Neural cell (in vitro differentiated cells): Measurements from ENCODE around the gene UBAC2. TPM values are rescaled to one million over a fixed set of nuclear protein-coding genes. Genes with fewer than 3 reads are reported as not detected.

Experiments
- H2AFZ ChIP-seq: fragments of 200-600, 300-800 bp; sonication (generic), shearing (Covaris generic); 2 replicates; pipeline ENCODE4 v1.6.0; 2014; ENCODE audit warnings: low read depth, mild to moderate bottlenecking, antibody characterized with exemption, low read length, moderate library complexity
- H3F3A ChIP-seq: fragments of 200-600 bp; shearing (Covaris generic); 2 replicates; pipeline ENCODE4 v1.6.1; 2016; ENCODE audit warnings: mild to moderate bottlenecking, moderate library complexity, mixed read lengths, antibody characterized with exemption, low read length; ENCODE audit not compliant: insufficient read depth, poor library complexity, severe bottlenecking
- H3K27ac ChIP-seq: fragments of 200-600, 300-800 bp; sonication (generic), shearing (Covaris generic); 2 replicates; pipeline ENCODE4 v1.5.1; 2014; ENCODE audit warnings: mild to moderate bottlenecking, low read length, moderate library complexity
- H3K27me3 ChIP-seq: fragments of 300-800, 200-600 bp; sonication (generic), shearing (Covaris generic); 2 replicates; pipeline ENCODE4 v1.6.0; 2014; ENCODE audit warnings: mild to moderate bottlenecking, low read depth, low read length, moderate library complexity; ENCODE audit not compliant: insufficient read depth
- H3K36me3 ChIP-seq: fragments of 300-800, 200-600 bp; sonication (generic), shearing (Covaris generic); 2 replicates; pipeline ENCODE4 v1.5.1; 2014; ENCODE audit warnings: mild to moderate bottlenecking, antibody characterized with exemption, low read length, moderate library complexity; ENCODE audit not compliant: insufficient read depth
- H3K4me2 ChIP-seq: fragments of 300-800, 200-600 bp; sonication (generic), shearing (Covaris generic); 2 replicates; pipeline ENCODE4 v1.6.0; 2014; ENCODE audit warnings: mild to moderate bottlenecking, low read length
- H3K4me3 ChIP-seq: fragments of 300-800, 200-600 bp; sonication (generic), shearing (Covaris generic); 2 replicates; pipeline ENCODE4 v1.5.1; 2014; ENCODE audit warnings: mild to moderate bottlenecking, low read length, moderate library complexity
- H3K79me2 ChIP-seq: fragments of 200-600 bp; shearing (Covaris generic); replicated peaks from 2 replicates; pipeline ENCODE4 v1.6.0; 2014; ENCODE audit warnings: mild to moderate bottlenecking, low read length, moderate library complexity; ENCODE audit not compliant: insufficient read depth
- H3K9ac ChIP-seq: fragments of 300-800, 200-600 bp; sonication (generic), shearing (Covaris generic); 2 replicates; pipeline ENCODE4 v1.6.1; 2016; ENCODE audit warnings: mild to moderate bottlenecking, low read length, mixed read lengths
- H3K9me2 ChIP-seq: fragments of 200-600 bp; shearing (Covaris generic); 2 replicates; pipeline ENCODE4 v1.6.1; 2016; ENCODE audit warnings: mild to moderate bottlenecking, low read length, mixed read lengths; ENCODE audit not compliant: insufficient read depth
- H3K9me3 ChIP-seq: fragments of 200-600, 300-800 bp; sonication (generic), shearing (Covaris generic); 2 replicates; pipeline ENCODE4 v1.6.1; 2016; ENCODE audit warnings: mild to moderate bottlenecking, mixed run types, low read length, moderate library complexity, mixed read lengths
- H4K20me1 ChIP-seq: fragments of 200-600 bp; shearing (Covaris generic); 2 replicates; pipeline ENCODE4 v1.6.1; 2016; ENCODE audit warnings: mild to moderate bottlenecking, mixed run types; ENCODE audit not compliant: insufficient read depth
- CTCF ChIP-seq: fragments of 450-650 bp; IDR thresholded peaks from 2 replicates; pipeline ENCODE4 v1.5.1; 2014; ENCODE audit warnings: antibody characterized with exemption, mild to moderate bottlenecking, moderate library complexity; ENCODE audit not compliant: poor library complexity, severe bottlenecking
- EP300 ChIP-seq: fragments of 450-650 bp; conservative IDR thresholded peaks from 2 replicates; pipeline ENCODE4 v1.6.1; 2014; ENCODE audit warnings: antibody characterized with exemption, mild to moderate bottlenecking, moderate library complexity; ENCODE audit not compliant: poor library complexity, severe bottlenecking
- EZH2 ChIP-seq: fragments of 200-600, 300-800 bp; shearing (Covaris generic), sonication (generic); IDR thresholded peaks from 2 replicates; pipeline ENCODE4 v1.6.1; 2014; ENCODE audit warnings: antibody characterized with exemption, low read length, borderline replicate concordance, mild to moderate bottlenecking; ENCODE audit not compliant: insufficient read depth, poor library complexity, severe bottlenecking
- MXI1 ChIP-seq: fragments of 450-650 bp; conservative IDR thresholded peaks from 2 replicates; pipeline ENCODE4 v1.6.1; 2014; ENCODE audit warnings: antibody characterized with exemption, mild to moderate bottlenecking; ENCODE audit not compliant: poor library complexity, severe bottlenecking
- POLR2AphosphoS5 ChIP-seq: IDR thresholded peaks from 2 replicates; pipeline ENCODE4 v1.6.1; 2012
- RAD21 ChIP-seq: fragments of 450-650 bp; conservative IDR thresholded peaks from 2 replicates; pipeline ENCODE4 v1.6.1; 2014; ENCODE audit warnings: antibody characterized with exemption, mild to moderate bottlenecking, moderate library complexity
- REST ChIP-seq: IDR thresholded peaks from 2 replicates; pipeline ENCODE4 v1.6.1; 2012; ENCODE audit warnings: borderline replicate concordance
- SMC3 ChIP-seq: fragments of 450-650 bp; conservative IDR thresholded peaks from 2 replicates; pipeline ENCODE4 v1.6.1; 2014; ENCODE audit warnings: antibody characterized with exemption, mild to moderate bottlenecking, moderate library complexity; ENCODE audit not compliant: poor library complexity
- TAF1 ChIP-seq: IDR thresholded peaks from 2 replicates; pipeline ENCODE4 v1.6.1; 2012; ENCODE audit warnings: low read depth
- polyA plus RNA-seq: library from polyadenylated mRNA; depleted of rRNA; stranded (reverse); fragments of >200 nt; gene quantifications from 2 replicates; pipeline ENCODE4 v1.2.3, GENCODE V29; 2014

Gene UBAC2
- polyA plus RNA-seq, 1 donor from 2014 or later = 56.9 TPM

- Histone ChIP-seq H3K27ac (no peak overlapping the region), H3K9ac (no peak overlapping the region), H3K4me3 (no peak overlapping the region), H3F3A (no peaks in the 10 kb centered on the region), H3K27me3 (no peaks in the 10 kb centered on the region), H3K4me2 (no peak overlapping the region), H2AFZ (no peak overlapping the region), H3K9me3 (no peaks in the 10 kb centered on the region), H4K20me1 (no peaks in the 10 kb centered on the region), H3K79me2 (no peaks in the 10 kb centered on the region), H3K36me3 (no peaks in the 10 kb centered on the region), H3K9me2 (no peaks in the 10 kb centered on the region)
- TF ChIP-seq EP300 (no peak), REST (no peak), RAD21 (no peak), CTCF (no peak), MXI1 (no peak), EZH2 (no peak), SMC3 (no peak), POLR2AphosphoS5 (no peak), TAF1 (no peak)
Measured at GRCh38 chr13:99290894-99291293, 90.2 kb downstream of the UBAC2 start.

GRCh38 chr13:99293178-99293577, 92.5 kb downstream of the UBAC2 start:
- no peaks in the 10 kb centered on the region for H3K79me2 ChIP-seq
- H3K9ac ChIP-seq = no peak overlapping the region
- no peaks in the 10 kb centered on the region for H3K27me3 ChIP-seq
- H3K36me3 ChIP-seq = no peaks in the 10 kb centered on the region
- no peak overlapping the region for H3K4me3 ChIP-seq
- no peak overlapping the region for H3K27ac ChIP-seq
- H3K9me3 ChIP-seq = no peaks in the 10 kb centered on the region
- no peak overlapping the region for H2AFZ ChIP-seq
- H3K9me2 ChIP-seq = no peaks in the 10 kb centered on the region
- TF ChIP-seq RAD21 (no peak), SMC3 (no peak), REST (no peak), MXI1 (no peak), CTCF (no peak), POLR2AphosphoS5 (no peak), EP300 (no peak), TAF1 (no peak), EZH2 (no peak)
- no peak overlapping the region for H3K4me2 ChIP-seq
- H4K20me1 ChIP-seq = no peaks in the 10 kb centered on the region
- H3F3A ChIP-seq = no peaks in the 10 kb centered on the region
